ENCODE measurements around the gene DIDO1. TPM values are rescaled to one million over a fixed set of nuclear protein-coding genes. Genes with fewer than 3 reads are reported as not detected.
A peak's percentile ranks its signal among the peaks of the same experiment; 100 is the strongest.

DIDO1 gene
- total and polyA plus RNA-seq, 2 of the 13 experiments (the other 11 are each of a cell fraction or from before 2014, with no cell fraction given) = 75.0 to 75.1 TPM

- TF ChIP-seq ZBTB21 (CRISPR knock-in tag; IDR thresholded peaks at IDR 0.05) (peak; percentile 32; the same call in 1 of the 2 replicates), ZNF354B (CRISPR knock-in tag; IDR thresholded peaks at IDR 0.05) (no peak), ZFP36 (IDR thresholded peaks at IDR 0.05; ENCODE audit: borderline replicate concordance, low read depth, low read length, partially characterized antibody) (no peak), TOPORS (CRISPR knock-in tag; IDR thresholded peaks at IDR 0.05) (no peak; the same call in 1 of the 2 replicates), DZIP1 (CRISPR knock-in tag; IDR thresholded peaks at IDR 0.05) (peak; percentile 92), MXD4 (CRISPR knock-in tag; IDR thresholded peaks at IDR 0.05) (peak; percentile 96), KDM1A (CRISPR knock-in tag; IDR thresholded peaks at IDR 0.05) (peak; percentile 71; the same call in 1 of the 2 replicates), ZNF496 (CRISPR knock-in tag; IDR thresholded peaks at IDR 0.05; ENCODE audit: insufficient replicate concordance) (no peak), ZNF605 (CRISPR knock-in tag; IDR thresholded peaks at IDR 0.05) (peak; percentile 94), PAWR (CRISPR knock-in tag; IDR thresholded peaks at IDR 0.05; ENCODE audit: borderline replicate concordance) (no peak), FOXJ3 (CRISPR knock-in tag; IDR thresholded peaks at IDR 0.05; ENCODE audit: borderline replicate concordance) (peak; percentile 99), PBX3 (CRISPR knock-in tag; IDR thresholded peaks at IDR 0.05; ENCODE audit: borderline replicate concordance) (0 out of 2 replicates have a peak, but pooled peaks have one; percentile 53), ETV6 (CRISPR knock-in tag; conservative IDR thresholded peaks at IDR 0.05) (peak; percentile 88), CENPT (CRISPR knock-in tag; IDR thresholded peaks at IDR 0.05; ENCODE audit: low read depth) (0 out of 2 replicates have a peak, but pooled peaks have one; percentile 59), TRIM24 (CRISPR knock-in tag; IDR thresholded peaks at IDR 0.05) (no peak), ZBTB20 (CRISPR knock-in tag; IDR thresholded peaks at IDR 0.05; ENCODE audit: borderline replicate concordance, low read depth) (peak; percentile 72), CSRNP1 (CRISPR knock-in tag; IDR thresholded peaks at IDR 0.05) (peak; percentile 80), REST (IDR thresholded peaks at IDR 0.05; ENCODE audit: borderline replicate concordance in 1 of 2, low read depth in 1 of 2, low read length in 2 of 2) (peak in 1 of 2 experiments; percentile 81; a peak in 2 of 4 replicates), RFX5 (IDR thresholded peaks at IDR 0.05; ENCODE audit: low read depth, low read length) (peak; percentile 65)
These were observed 29.4 kb upstream of the DIDO1 start (continued) for GRCh38 chr20:62955519-62956386.

Measured in HepG2 (cell line).